OCI-M2 (cell line): ENCODE measurements around the gene BNIP5.

Source experiments
- DNase-seq: peaks from one replicate; lab custom pipeline; 2025; ENCODE audit not compliant: unreplicated experiment; lab: John Stamatoyannopoulos, UW

Gene BNIP5

GRCh38 chr6:36326356-36326995, 10.2 kb downstream of the BNIP5 start:
- no peak for DNase-seq

DNA sequence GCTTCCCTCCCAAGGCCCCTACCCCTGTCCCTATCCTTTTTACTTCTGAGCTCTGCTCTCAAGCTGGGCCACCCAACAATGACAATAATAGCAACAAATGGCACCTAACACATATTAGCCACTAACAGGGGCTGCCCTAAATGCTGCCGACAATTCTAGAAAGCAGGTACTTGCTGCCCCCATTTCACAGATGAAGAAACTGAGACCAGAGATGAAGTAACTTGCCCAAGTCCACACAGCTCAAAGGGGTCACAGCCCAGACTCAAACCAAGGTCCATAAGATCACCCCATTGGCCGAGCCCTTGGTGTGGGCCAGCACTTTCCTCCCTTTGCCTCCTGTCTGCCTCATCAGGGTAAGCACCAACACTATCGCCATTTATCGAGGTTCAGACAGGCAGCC, 12.0 kb downstream of the BNIP5 start:
- DNase-seq = no peak

DNA sequence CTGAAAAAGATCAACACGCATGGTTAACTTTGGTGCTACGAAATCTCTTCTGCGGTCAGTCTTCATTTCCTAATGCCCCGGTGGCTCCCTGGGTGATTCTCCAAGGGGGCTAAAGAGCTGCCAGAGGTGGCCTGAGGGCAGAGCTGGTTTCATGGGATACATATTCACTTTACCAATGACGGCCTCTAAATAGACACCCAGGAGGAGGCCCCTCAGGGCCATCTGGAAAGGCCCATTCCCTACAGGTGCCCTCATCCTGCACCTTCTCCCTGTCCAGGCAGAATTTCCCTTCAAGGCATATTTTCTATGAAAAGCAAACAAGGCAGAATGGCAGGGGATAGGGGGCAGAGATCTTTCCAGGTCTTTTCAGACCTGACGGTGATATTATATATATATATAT, 12.5 kb downstream of the BNIP5 start:
- no peak for DNase-seq

GRCh38 chr6:36323062-36323461, 13.6 kb downstream of the BNIP5 start:
- no peak for DNase-seq

DNA sequence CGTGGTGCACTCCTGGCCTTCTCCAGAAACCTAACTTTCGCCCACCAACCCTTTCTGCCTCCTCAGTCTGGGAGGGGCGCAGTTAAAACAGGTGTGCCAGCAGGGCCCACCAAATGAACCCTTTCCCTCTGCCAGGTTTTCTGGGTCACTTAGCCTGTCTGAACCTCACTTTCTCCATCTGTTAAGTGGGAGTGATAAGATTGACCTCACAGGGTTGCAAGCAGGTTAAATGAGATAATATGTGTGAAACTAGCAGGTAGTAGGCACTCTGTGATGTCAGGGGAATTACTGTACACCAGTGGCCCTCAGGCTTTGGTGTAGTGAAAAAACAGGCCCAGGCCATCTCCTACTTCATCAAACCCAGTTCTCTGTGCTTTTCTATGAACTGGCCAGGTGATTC, 14.1 kb downstream of the BNIP5 start:
- no peak for DNase-seq

DNA sequence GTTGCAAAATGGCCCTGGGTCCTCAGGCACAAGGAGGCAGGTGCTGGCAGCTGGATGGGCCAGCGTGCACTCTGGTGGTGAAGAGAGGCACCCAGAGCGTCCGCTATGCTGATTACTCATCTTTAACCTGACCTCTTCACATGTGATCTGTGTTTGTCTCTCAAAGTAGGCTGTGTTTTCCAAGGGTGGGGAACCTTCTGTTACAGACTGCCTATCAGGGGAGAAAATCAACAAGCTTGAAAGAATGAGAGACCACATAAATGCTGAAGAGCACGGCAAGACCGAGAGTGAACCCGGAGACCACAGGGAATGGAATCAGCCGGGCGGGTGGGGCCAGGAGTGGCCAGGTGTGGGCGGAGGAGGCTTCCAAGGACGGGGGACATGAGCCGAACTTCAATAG, 16.2 kb downstream of the BNIP5 start:
- DNase-seq = no peak

DNA sequence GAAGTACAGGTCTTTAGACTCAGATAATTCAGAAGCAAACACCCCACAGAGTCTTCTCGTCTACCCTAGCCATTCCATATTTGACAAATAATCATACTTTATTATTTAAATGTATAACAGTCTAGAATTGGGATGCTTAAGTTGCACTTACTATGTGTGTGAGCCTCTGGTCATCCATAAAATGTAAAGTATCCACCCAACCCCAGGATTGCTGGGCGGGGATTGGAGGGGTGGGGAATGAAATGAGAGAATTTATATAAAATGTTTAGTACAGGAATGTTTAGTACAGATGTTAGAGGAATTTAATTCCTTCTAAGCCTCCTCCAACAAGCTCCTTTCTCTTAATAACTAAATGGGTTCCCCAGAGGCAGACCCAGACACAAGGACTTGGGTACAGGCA, 16.9 kb downstream of the BNIP5 start:
- DNase-seq = no peak

DNA sequence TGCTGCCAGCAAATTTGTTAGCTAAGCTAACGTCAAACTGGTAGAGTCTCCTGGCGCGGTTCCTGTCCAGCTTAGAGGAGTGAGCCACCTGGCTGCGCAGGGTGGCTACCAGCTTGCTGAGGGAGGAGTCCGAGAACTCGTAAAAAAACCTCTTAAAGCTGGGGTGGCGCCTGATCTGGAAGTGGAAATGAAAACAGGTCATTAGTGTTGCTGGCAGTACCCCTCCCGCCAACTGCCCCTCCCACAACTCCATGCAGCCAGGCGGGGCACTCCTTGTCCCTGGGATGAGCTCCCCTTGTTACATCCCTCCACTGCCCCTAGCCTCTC, 17.3 kb downstream of the BNIP5 start:
- DNase-seq = no peak

DNA sequence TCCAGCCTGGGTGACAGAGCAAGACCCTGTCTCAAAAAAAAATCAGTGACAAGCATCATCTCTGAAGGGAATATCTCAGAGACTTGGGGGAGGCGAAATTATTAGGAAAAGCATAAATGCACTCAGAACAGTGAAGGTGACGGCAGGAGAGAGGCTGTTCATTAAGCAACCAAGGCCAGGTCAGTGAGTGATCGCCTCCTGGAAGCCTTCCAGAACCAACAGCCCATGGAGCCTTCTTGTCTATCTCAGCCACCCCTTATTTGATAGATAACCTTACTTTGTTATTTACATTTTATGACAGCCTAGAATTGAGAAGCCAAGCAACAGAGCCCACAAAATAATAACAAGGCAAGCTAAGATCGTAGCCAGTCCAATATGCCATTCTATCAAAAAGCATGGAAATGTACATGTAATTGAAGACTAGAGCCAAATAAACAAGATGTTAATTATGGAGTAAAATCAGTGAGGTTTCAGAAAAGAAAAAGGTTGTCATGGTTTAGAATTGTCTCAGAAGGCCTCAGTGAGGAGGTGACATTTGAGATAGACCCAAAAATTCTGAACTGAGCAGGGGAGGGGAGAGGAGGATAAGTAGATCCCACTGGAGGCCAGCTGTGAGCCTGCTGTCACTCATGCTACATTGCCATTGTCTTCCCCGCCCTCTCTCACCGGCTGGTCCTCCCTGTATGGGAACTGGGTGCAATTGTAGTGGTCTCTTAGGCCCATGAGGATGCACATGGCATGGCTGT, 17.8 kb downstream of the BNIP5 start:
- no peak for DNase-seq

- DNase-seq = no peak
Measured at GRCh38 chr6:36317623-36318022, 19.1 kb downstream of the BNIP5 start.

GRCh38 chr6:36315921-36316320, 20.8 kb downstream of the BNIP5 start:
- no peak for DNase-seq

DNA sequence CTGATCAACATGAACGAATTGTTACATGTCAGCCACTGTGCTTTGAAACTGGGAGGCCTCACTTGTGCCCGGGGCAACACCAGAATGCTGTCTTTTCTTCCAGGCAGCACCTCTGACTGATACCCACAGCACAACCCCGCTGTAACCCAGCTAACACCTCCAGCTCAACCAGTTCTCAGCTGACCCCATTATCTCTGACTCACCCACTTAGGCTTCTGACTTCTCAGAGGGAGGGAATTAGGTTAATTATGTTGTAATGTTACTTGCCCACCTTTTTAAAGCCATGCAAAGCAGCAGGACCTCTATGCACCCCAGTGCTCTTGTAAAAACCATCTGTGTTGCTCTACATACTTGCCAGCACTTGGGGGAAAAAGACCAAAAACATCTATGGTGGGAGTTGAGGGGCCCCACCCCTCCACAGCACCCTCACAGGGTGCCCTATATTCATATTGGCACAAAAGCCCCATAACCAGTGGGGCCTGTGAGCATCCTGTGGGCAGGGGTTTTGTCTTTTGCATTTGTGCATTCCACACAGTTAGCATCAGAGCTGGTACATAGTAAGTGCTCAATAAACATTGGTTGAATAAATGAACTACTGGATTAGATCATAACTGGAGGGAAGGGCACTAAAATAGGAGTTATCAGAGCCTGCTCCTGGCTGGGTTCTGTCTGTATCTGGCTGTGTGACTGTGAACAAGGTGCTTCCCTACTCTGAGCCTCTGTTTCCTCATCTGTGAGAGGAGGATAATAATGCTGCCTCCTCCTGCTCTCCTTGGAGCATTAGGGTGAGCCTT, 22.3 kb downstream of the BNIP5 start:
- DNase-seq = no peak

- DNase-seq = no peak
Measured at GRCh38 chr6:36313649-36313936, 23.1 kb downstream of the BNIP5 start.

- no peak for DNase-seq
Measured at GRCh38 chr6:36312854-36313648, 23.6 kb downstream of the BNIP5 start.

DNA sequence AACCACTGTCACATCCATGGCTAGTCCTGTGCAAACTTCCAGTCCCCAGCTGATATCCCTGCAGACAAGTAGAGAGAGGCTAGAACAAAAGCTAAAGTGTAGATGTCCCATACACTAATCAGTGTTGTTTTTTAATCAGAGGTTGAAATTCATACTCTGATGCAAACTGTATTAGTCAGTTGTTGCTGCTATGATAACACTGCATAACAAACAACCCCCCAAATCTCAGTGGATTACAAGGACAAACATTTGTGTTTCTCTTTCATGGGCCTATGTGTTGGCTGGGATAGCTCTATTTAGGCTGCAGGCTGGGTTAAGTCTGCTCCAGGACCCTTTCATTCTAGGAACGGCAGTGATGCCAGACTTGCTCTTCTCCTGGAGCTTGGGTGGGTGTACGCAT, 26.8 kb downstream of the BNIP5 start:
- DNase-seq = no peak

DNA sequence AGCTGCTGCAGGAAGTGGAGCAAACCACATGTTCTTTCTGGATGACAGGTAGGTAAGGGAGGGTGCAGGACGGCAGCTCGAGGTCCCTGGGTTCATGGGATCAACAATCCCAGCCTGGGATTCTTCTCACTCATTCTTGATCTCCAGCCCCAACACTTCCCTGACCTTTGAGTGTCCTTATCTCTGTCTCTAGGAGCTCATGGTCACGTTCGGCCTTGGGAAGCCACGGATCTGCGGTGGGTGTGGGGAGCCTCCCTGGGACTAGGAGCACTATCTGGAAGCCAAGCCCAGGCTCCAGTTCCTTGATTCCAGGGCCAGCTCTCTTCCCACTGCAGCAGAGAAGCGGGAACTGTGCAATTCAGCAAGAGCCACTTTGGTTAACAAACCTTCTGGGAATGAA, 27.5 kb downstream of the BNIP5 start:
- no peak for DNase-seq

GRCh38 chr6:36308514-36308913, 28.2 kb downstream of the BNIP5 start:
- no peak for DNase-seq

- no peak for DNase-seq
Measured at GRCh38 chr6:36306375-36306774, 30.3 kb downstream of the BNIP5 start.

DNA sequence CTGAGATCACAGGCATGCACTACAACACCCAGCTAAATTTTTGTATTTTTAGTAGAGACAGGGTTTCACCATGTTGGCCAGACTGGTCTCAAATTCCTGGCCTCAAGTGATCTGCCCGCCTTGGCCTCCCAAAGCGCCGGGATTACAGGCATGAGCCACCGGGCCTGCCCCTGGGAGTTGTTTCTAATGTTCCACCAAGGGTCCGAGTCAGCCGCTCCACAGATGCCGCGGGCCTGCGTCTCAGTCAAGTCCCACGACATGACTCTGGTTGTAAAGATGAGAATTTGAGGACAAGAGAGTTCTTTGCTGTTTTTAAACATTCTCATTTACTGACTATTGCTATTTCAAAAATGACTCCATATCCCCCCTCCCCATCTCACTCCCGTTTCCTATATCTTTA, 30.8 kb downstream of the BNIP5 start:
- DNase-seq = no peak

DNA sequence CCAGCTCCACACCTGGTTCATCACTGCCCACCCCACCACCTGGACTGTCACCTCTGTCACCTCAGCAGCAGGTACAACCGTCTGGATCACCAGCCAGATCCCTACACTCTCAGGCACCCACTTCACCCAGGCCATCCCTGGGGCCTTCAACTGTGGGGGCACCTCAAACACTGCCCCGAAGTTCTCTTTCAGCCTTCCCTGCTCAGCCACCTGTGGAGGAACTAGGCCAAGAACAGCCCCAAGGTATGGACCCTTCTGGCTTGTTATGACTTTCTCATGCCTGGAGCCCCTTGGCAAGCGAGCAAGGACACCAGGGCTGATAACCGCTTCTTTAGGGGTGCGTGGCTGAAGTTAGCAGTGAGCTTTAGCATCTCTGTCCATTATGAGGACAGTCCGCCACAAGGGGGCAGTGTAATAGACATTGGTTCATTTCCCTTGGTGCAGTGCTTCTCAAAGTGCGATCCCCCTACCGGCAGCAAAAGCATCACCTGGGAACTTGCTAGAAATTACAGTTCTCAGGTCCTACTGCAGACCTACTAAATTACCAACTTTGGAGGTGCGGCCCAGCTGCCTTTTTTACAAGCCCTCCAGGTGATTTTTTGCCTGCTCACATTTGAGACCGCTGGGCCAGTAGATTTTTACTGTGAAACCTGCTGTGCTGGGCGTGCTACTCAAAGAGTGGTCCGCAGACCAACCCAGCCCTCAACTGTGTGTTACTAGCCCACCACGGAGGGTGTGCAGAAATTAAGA, 34.3 kb downstream of the BNIP5 start:
- DNase-seq = peak; percentile 90

DNA sequence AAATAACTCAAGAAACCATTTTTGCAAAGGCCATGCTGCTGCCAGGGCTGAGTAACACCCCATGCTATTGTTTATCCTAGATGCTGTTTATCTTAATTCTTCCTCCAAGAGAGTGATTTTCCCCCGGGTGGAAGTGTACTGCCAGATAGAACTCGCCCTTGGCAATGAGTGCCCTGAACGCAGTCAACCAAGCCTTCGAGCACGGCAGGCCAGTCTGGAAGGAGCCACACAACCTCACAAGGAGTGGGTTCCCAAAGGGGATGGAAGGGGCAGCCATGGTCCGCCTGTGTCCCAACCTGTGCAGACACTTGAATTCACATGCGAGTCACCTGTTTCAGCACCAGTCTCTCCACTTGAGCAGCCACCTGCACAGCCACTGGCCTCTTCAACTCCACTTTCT, 34.9 kb downstream of the BNIP5 start:
- DNase-seq = no peak
